GM18858 (cell line): Measurements from ENCODE around the gene SP140.
"Not testable (repeated sequence)": the region's sequence is repeated elsewhere in the genome, so short reads cannot be mapped to it uniquely, and the experiment has no call there.

Source experiments
- ATAC-seq: cut with Tn5 transposase; IDR thresholded peaks from one replicate; pipeline ENCODE4 v1.9.1; 2021; ENCODE audit not compliant: unreplicated experiment

The SP140 gene

GRCh38 chr2:230224458-230224857, 1.1 kb upstream of the SP140 start:
- no peak for ATAC-seq

- peak; percentile 76 for ATAC-seq
Observed at GRCh38 chr2:230226051-230226551, 565 bp downstream of the SP140 start.

GRCh38 chr2:230227216-230227615, 1.7 kb downstream of the SP140 start:
- no peak for ATAC-seq

- ATAC-seq = no peak
Observed at GRCh38 chr2:230230087-230230486, 4.6 kb downstream of the SP140 start.

GRCh38 chr2:230230496-230231200, 5.1 kb downstream of the SP140 start:
- no peak for ATAC-seq

GRCh38 chr2:230231251-230231650, 5.7 kb downstream of the SP140 start:
- ATAC-seq = no peak

GRCh38 chr2:230234122-230234722, 8.7 kb downstream of the SP140 start:
- ATAC-seq = no peak

GRCh38 chr2:230234845-230235244, 9.3 kb downstream of the SP140 start:
- peak; percentile 69 for ATAC-seq

GRCh38 chr2:230244211-230244610, 18.7 kb downstream of the SP140 start:
- ATAC-seq = no peak

GRCh38 chr2:230246206-230246605, 20.7 kb downstream of the SP140 start:
- no peak for ATAC-seq

- ATAC-seq = no peak
Observed at GRCh38 chr2:230250231-230250630, 24.7 kb downstream of the SP140 start.

- no peak for ATAC-seq
Observed at GRCh38 chr2:230254152-230254881, 28.8 kb downstream of the SP140 start.

GRCh38 chr2:230256733-230257332, 31.3 kb downstream of the SP140 start:
- ATAC-seq = no peak

GRCh38 chr2:230258483-230258882, 32.9 kb downstream of the SP140 start:
- no peak for ATAC-seq

GRCh38 chr2:230262246-230262645, 36.7 kb downstream of the SP140 start:
- ATAC-seq = no peak

GRCh38 chr2:230264945-230265344, 39.4 kb downstream of the SP140 start:
- ATAC-seq = not testable (repeated sequence)

- ATAC-seq = no peak
Observed at GRCh38 chr2:230266638-230267037, 41.1 kb downstream of the SP140 start.

GRCh38 chr2:230267059-230267458, 41.5 kb downstream of the SP140 start:
- peak; percentile 12 for ATAC-seq

GRCh38 chr2:230267556-230267955, 42.0 kb downstream of the SP140 start:
- peak; percentile 58 for ATAC-seq

- ATAC-seq = peak; percentile 47
Observed at GRCh38 chr2:230268606-230269243, 43.2 kb downstream of the SP140 start.

- no peak for ATAC-seq
Observed at GRCh38 chr2:230269715-230270114, 44.2 kb downstream of the SP140 start.
